NOMO-1 treated with dmso at 0.1 percent for 144 hours (cell line): ENCODE data around the gene HUNK.

Experiments used
- DNase-seq: peaks from one replicate; lab custom pipeline; 2025; ENCODE audit not compliant: unreplicated experiment; lab: John Stamatoyannopoulos, UW

HUNK gene

GRCh38 chr21:32044205-32045180 is 171.7 kb downstream of the HUNK start:
- no peak for DNase-seq

GRCh38 chr21:32046191-32046590 is 173.4 kb downstream of the HUNK start:
- DNase-seq: no peak

- DNase-seq: no peak
Measured at GRCh38 chr21:32048353-32048752, 175.5 kb downstream of the HUNK start.
